ENCODE data around the gene HS3ST6.

- TF ChIP-seq CTCF (IDR thresholded peaks at IDR 0.05), result no peak
- TF ChIP-seq EZH2phosphoT487 (IDR thresholded peaks at IDR 0.05), result no peak
Measured at GRCh38 chr16:1946495-1947368, 28.5 kb upstream of the HS3ST6 start.
